GM18517 (cell line): ENCODE data around the gene LMX1A.

ENCODE experiments used
- ATAC-seq: cut with Tn5 transposase; IDR thresholded peaks from one replicate; pipeline ENCODE4 v1.9.1; 2021; ENCODE audit warnings: mild to moderate bottlenecking, moderate library complexity; ENCODE audit not compliant: unreplicated experiment

Gene LMX1A

GRCh38 chr1:165355977-165356811, at the start of gene LMX1A:
TSS of gene LMX1A (minus strand) at chr1:165356715. CDS start at chr1:165355559, 1,156 bp downstream.
- ATAC-seq: no peak

DNA sequence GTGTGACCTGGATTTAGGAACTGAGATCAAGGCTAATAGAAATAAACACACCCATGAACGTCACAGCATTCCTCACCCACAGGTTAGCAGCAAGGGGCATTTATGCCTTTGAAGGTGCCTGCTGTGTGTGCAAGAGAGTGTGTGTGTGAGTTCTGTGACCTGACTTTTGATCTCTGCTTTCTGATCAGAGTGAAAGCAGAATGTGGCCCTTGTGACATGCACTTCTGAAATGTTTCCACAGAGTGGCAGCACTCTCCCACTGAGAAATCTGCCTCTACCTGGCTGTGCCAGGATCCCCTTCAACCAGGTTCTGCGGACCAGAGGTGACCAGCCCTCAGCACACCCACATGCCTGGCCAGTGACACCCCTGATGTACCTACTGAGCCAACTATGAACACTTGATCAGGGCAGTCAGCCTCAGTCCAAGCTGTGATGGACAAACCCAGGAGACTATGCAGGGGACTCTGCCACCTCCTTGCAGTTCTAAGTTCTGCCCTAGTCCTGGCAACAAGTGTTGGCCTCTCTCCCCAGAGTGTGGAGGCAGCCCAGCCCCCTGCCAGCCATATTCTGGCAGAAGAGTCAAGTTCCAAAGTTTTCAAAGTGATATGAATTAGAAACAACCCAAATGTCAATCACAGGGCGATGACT, 47.4 kb upstream of the LMX1A start:
- ATAC-seq: peak; percentile 56

DNA sequence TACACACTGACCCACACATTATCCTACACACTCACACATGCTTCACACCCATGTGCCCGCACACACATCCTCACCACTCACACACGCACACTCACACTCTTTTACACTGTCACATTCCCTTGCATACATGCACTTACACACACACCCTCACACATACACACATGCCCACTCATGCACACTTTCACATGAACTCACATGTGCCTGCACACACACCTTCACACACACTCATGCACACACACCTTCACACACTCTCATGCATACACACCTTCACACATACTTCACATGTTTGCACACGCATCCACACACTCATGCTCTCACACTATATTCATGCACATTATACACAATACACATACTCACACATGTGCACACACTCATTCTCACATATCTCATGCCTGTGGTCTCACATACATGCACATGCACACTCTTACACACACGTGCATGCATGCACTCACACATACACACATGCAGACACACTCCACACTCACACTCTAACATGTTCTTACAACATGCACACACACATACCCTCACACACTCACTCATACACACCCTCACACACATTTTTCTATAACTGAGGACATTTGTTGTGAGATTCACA, 46.1 kb upstream of the LMX1A start:
- ATAC-seq: no peak

DNA sequence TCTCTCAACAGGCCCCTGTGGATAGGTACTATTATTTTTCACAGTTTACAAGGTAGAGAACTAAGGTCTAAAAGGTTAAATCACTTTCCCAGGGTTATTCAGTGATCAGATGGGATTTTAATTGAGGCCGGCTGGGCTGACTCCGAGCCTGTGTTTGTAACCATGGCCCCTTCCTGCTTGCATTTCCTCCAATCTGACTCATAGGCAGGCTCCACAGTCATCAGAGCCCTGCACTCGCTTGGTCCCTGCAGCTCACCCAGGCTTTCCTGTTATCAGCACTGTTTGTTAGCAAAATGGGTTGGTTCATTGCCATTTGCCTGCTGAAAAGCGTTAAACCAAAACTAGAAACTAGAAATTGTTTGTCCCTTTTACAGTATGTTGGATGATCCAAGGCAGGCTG, 41.4 kb upstream of the LMX1A start:
- no peak for ATAC-seq

DNA sequence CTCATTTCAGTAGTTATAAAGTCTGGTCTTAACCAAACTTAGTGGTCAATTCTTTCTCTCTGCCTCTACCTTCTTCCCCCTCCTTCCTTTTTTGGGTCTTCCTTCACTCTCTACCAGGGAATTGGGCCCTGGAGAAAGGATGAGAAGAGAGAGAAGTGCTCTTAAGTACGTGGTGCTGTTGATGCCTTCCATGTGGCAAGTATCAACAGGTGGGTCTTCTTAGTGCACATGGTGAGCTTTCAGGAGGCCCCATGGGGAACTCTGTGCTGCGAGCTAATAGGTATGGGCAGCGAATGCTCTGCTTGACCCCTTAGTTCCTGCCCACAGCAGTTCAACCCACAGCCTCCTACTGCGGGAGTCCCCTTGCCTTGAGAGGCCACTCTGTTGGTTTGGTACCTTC, 39.4 kb upstream of the LMX1A start:
- no peak for ATAC-seq

DNA sequence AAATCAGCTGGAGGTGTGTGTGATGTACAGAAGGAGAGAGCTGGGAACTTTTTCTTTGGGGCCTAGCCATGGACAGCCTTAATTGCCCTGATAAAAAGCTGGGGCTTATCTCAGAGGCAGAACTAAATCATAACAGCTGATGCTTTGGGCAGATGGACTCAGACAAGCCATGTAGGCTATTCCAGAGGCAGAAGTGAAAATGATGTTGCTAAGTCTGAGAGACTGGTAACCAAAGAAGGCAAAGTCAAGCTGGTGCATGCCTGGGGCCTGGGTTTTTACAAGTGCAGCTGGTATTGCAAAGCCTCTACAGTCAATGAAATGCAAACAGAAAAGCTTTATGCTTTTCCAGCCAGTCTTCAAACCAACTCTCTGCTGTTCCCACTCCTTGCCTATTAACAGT, 39.0 kb upstream of the LMX1A start:
- ATAC-seq: no peak

- ATAC-seq: peak; percentile 96
These were observed 36.4 kb upstream of the LMX1A start for GRCh38 chr1:165392634-165393571.

DNA sequence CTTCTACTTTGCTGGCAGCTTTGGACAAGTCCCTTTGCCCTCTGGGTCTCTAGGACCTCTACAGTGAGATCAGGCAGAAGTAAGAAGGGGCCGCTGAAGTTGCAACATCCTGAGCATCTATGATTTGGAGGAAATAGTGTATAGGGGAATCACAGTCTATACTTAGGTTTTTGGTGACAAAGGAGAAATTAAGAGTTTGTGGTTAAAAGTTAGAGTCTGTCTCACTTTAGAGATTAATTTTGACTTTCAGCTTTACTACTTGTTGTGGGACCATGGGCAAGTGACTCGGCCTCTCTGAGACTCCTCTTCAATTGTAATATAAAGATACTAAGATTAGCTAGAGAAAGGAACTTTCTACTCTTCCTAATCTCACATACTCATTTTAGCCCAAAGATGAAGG, 33.1 kb upstream of the LMX1A start:
- no peak for ATAC-seq

GRCh38 chr1:165387961-165388360, 31.4 kb upstream of the LMX1A start:
- ATAC-seq: no peak

- ATAC-seq: no peak
These were observed 31.0 kb upstream of the LMX1A start for GRCh38 chr1:165387505-165387904.

DNA sequence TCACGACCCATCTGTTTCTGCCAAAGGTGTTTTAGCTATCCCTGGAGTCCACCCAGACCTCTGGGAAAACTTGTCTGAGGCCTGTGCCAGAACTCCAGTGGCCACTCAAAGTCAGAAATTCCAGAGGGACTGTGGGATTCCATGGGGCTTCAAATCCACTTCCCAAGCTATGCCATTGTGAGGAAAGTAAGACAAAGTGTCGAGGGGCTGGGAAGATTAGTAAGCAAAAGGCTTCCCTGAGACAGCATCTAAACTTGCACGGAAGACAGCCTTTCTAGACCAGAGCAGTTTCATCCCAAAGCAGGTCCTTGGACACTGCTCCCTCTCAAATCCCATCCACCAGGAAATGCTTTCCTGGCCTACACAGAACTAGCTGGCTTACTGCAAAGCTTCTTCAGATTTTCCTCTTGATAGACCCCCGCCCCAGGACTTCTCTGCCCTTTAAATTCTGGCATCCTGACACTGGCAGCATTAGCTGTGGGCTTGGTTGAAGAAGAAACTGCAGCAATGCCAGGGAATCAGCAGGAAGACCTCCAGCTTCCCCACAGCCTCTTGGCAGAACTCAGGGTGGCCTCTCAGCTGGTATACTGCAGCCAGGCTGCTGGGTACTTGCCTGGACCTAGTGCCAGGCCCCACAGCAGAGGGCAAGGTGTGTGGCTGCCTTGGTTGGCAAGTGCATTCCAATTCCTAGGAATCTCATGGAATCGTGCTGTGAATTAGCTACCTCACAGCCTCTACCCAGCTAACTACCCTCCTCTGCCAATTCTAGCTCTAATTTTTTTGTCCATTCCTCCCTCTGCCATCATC, 27.3 kb upstream of the LMX1A start:
- no peak for ATAC-seq

DNA sequence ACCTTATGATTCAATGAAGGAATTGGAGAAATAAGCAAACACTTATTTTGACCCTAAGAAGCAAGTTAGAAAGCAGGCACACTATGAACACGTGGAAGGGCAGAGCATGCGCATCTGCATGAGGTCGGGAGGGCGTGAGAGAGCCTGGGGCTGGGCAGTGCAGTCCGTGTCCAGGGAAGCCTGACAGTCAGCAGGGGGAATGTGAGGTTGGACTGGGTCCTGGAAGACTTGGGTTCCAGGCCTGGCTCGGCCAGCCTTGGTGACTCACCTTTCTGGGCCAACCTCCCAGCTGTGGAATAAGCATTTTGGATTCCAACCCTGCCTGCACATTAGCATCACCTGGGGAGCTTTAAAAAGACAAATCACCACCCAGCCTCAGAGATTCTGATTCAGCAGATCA, 26.6 kb upstream of the LMX1A start:
- ATAC-seq: no peak

- ATAC-seq: no peak
These were observed 25.4 kb upstream of the LMX1A start for GRCh38 chr1:165381745-165382505.

GRCh38 chr1:165376811-165377311, 20.3 kb upstream of the LMX1A start:
- ATAC-seq: no peak

DNA sequence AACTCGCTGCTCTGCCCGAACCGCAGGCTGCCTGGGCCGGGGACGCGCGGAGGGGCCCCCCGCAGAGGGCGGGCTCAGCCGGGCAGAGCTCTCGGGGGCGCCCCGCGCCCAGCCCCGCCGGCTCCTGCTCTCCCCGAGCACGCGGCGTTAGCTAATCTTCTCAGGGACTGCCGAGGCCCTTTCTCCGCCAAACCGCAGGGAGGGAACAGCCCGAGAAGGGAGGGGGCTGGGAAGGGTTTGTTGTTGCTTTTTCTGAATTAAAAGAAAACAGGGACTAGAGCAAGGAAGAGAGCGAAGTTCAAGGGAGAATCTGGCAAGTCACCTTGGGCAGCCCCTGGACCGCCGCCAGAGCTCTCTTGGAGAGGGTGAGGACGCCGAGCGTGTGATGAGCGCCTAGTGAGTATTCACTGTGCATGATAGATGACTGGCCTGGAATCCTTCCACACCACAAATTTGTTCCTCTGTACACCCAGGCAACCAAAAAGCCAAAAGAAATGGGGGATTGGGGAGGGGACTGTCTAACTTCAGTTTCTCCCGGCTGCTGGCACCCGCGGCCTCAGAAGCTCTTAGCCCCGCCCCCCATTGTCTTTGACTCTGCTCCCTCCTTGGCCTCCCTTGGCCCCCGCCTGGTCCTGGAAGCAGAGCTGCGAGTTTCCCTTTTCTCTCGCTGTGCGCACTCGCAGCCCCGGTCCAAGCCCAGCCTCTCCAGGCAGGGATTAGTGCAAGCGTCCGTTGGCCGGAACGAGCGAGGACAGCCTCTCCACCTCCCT, 19.7 kb upstream of the LMX1A start:
- ATAC-seq: no peak

DNA sequence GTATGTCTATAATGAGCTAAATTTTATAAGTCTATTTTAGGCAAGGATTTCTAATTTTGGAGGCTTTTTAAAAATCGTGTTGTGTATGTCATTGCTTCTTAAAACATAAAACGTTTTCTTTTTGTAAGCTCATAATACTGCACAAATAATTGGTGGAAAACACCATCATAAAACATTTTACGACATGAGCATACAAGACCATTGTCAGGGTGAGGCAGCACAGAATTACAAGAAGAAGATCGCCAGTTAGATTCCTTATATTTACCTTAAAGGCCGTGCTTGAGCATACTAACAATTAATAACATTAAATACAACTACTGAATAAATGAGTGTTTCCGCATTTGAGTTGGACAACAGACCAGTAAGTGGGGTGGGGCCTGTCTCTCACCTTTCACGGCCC, 19.1 kb upstream of the LMX1A start:
- no peak for ATAC-seq

DNA sequence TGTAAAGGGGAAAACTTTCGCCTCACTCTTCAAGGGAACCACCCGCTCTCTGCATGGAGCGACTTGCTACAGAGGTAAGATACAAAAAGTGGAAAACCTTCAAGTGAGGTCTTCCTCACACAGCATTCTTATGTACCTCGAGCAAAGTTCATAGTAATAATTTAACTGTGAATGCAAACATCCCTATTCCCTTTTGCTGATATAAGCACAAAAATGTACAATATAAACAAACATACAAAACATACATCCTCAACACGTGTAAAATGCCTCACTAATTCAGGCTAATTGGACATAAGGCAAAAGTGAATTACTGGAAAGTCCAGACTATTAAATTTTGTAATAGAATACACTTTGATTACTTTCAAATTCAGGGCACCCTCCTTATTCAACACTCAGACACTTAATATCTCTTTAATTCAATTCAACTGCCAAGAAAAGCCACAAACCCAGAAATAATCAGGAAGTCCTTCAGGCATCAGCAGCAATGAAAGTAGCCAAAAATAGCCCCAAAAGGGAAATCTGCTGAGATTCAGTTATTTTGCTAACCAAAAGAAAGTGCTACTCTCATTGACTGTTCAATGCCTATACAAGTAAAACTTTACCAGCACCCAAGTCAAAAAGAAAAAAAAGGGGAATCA, 15.2 kb upstream of the LMX1A start:
- ATAC-seq: no peak

- no peak for ATAC-seq
These were observed 12.8 kb upstream of the LMX1A start for GRCh38 chr1:165369255-165369848.
